ENCODE results near the gene MUC21. TPM values are rescaled to one million over a fixed set of nuclear protein-coding genes. Genes with fewer than 3 reads are reported as not detected.

The MUC21 gene
- polyA plus RNA-seq, 3 donors = not detected

GRCh38 chr6:30937265-30937664 is 46.3 kb upstream of the MUC21 start:
- H3K4me3 ChIP-seq (replicated peaks in 1 of 3; ENCODE audit: low read depth in 2 of 3, low read length in 3 of 3) = no peak overlapping the region
- H3K27me3 ChIP-seq (ENCODE audit: control insufficient read depth in 2 of 2, insufficient read depth in 2 of 2, low read length in 2 of 2) = peaks cover 2 to 7% of the 10 kb centered on the region in 2 donors
- H3K9me3 ChIP-seq (replicated peaks in 1 of 2; ENCODE audit: control insufficient read depth in 1 of 2, insufficient read depth in 1 of 2, low read length in 2 of 2) = no peaks in the 10 kb centered on the region
- no peaks in the 10 kb centered on the region for H3K79me2 ChIP-seq (ENCODE audit: insufficient read depth, low read length)
- Mint-ChIP-seq H3K9me3 (peaks cover 0 to 3% (median 2%) of the 10 kb centered on the region in 7 donors), H3K27ac (no peak overlapping the region), H3K4me3 (no peak overlapping the region), H3K27me3 (ENCODE audit: low read depth in 3 of 3) (peaks cover 14 to 31% (median 17%) of the 10 kb centered on the region in 3 donors), H3K4me1 (peaks cover 14% of the 10 kb centered on the region), H3K36me3 (no peaks in the 10 kb centered on the region)
- no peak overlapping the region for H3K4me2 ChIP-seq (replicated peaks; ENCODE audit: extremely low read depth, low read length, poor library complexity, severe bottlenecking)
- intact Hi-C loops (cut with micrococcal nuclease) = no loop called here
- H3K27ac ChIP-seq (ENCODE audit: low read depth in 1 of 2, low read length in 2 of 2) = no peak overlapping the region
- TF ChIP-seq CTCF (IDR thresholded peaks at IDR 0.05) = no peak
- H3K4me1 ChIP-seq (ENCODE audit: control insufficient read depth in 1 of 2, insufficient read depth in 2 of 2, low read length in 2 of 2) = no peaks in the 10 kb centered on the region
- no peak overlapping the region for H2AFZ ChIP-seq (ENCODE audit: insufficient read depth, low read depth, low read length, poor library complexity, severe bottlenecking)
- no peak overlapping the region for H3K9ac ChIP-seq (ENCODE audit: insufficient read depth, low read length, poor library complexity, severe bottlenecking)
- H3K36me3 ChIP-seq (replicated peaks in 1 of 2; ENCODE audit: control insufficient read depth in 1 of 2, insufficient read depth in 2 of 2, low read length in 2 of 2) = no peaks in the 10 kb centered on the region
- no peak for DNase-seq
- H4K20me1 ChIP-seq (ENCODE audit: insufficient read depth, low read length) = no peaks in the 10 kb centered on the region
- 96% methylated on average over 4 of the region's 6 CpGs for WGBS (ENCODE audit: insufficient coverage)

- H3K36me3 ChIP-seq (replicated peaks in 1 of 2; ENCODE audit: control insufficient read depth in 1 of 2, insufficient read depth in 2 of 2, low read length in 2 of 2) = no peaks in the 10 kb centered on the region
- no peaks in the 10 kb centered on the region for H3K4me1 ChIP-seq (ENCODE audit: control insufficient read depth in 1 of 2, insufficient read depth in 2 of 2, low read length in 2 of 2)
- H2AFZ ChIP-seq (ENCODE audit: insufficient read depth, low read depth, low read length, poor library complexity, severe bottlenecking) = peak overlapping the region; percentile 33
- no peaks in the 10 kb centered on the region for H3K9me3 ChIP-seq (replicated peaks in 1 of 2; ENCODE audit: control insufficient read depth in 1 of 2, insufficient read depth in 1 of 2, low read length in 2 of 2)
- 30% methylated on average over 2 of the region's 4 CpGs for WGBS (ENCODE audit: insufficient coverage)
- no peak overlapping the region for H3K9ac ChIP-seq (ENCODE audit: insufficient read depth, low read length, poor library complexity, severe bottlenecking)
- no peak for DNase-seq
- no peaks in the 10 kb centered on the region for H3K79me2 ChIP-seq (ENCODE audit: insufficient read depth, low read length)
- no peak for TF ChIP-seq CTCF (IDR thresholded peaks at IDR 0.05)
- no peak overlapping the region for H3K4me2 ChIP-seq (replicated peaks; ENCODE audit: extremely low read depth, low read length, poor library complexity, severe bottlenecking)
- intact Hi-C loops (cut with micrococcal nuclease) = no loop called here
- H3K4me3 Mint-ChIP-seq = no peak overlapping the region
- no peak overlapping the region for H3K4me3 ChIP-seq (replicated peaks in 1 of 3; ENCODE audit: low read depth in 2 of 3, low read length in 3 of 3)
- H3K4me1 Mint-ChIP-seq = peaks cover 16% of the 10 kb centered on the region
- peaks cover 21 to 38% (median 29%) of the 10 kb centered on the region in 3 donors for H3K27me3 Mint-ChIP-seq (ENCODE audit: low read depth in 3 of 3)
- no peaks in the 10 kb centered on the region for H4K20me1 ChIP-seq (ENCODE audit: insufficient read depth, low read length)
- no peak overlapping the region for H3K27ac ChIP-seq (ENCODE audit: low read depth in 1 of 2, low read length in 2 of 2)
- no peak overlapping the region for H3K27ac Mint-ChIP-seq
- peaks cover 0 to 2% (median 0%) of the 10 kb centered on the region in 7 donors for H3K9me3 Mint-ChIP-seq
- no peaks in the 10 kb centered on the region for H3K36me3 Mint-ChIP-seq
- peaks cover 7 to 16% of the 10 kb centered on the region in 2 donors for H3K27me3 ChIP-seq (ENCODE audit: control insufficient read depth in 2 of 2, insufficient read depth in 2 of 2, low read length in 2 of 2)
Measured at GRCh38 chr6:30938730-30939129, 44.8 kb upstream of the MUC21 start.
